GM18873 (cell line): ENCODE results near the gene VSNL1.

Experiments used
- ATAC-seq: cut with Tn5 transposase; IDR thresholded peaks from one replicate; pipeline ENCODE4 v1.9.1; 2021; ENCODE audit warnings: mild to moderate bottlenecking, moderate library complexity, moderate number of reproducible peaks; ENCODE audit not compliant: unreplicated experiment, low FRiP score

The VSNL1 gene

GRCh38 chr2:17637131-17637906, 96.8 kb downstream of the VSNL1 start:
- ATAC-seq, result no peak

GRCh38 chr2:17638196-17638743, 97.8 kb downstream of the VSNL1 start:
- no peak for ATAC-seq

- ATAC-seq, result no peak
These were observed 99.9 kb downstream of the VSNL1 start for GRCh38 chr2:17640406-17640805.

- no peak for ATAC-seq
These were observed 102.6 kb downstream of the VSNL1 start for GRCh38 chr2:17643031-17643615.

- ATAC-seq, result no peak
These were observed 104.7 kb downstream of the VSNL1 start for GRCh38 chr2:17644997-17645720.

GRCh38 chr2:17646081-17646554, 105.6 kb downstream of the VSNL1 start:
- ATAC-seq, result peak; percentile 90

- no peak for ATAC-seq
These were observed 106.6 kb downstream of the VSNL1 start for GRCh38 chr2:17646838-17647701.

GRCh38 chr2:17648581-17648980, 108.1 kb downstream of the VSNL1 start:
- ATAC-seq, result no peak

GRCh38 chr2:17649026-17649425, 108.5 kb downstream of the VSNL1 start:
- no peak for ATAC-seq

GRCh38 chr2:17652681-17653394, 112.3 kb downstream of the VSNL1 start:
- no peak for ATAC-seq

- ATAC-seq, result no peak
These were observed 117.3 kb downstream of the VSNL1 start for GRCh38 chr2:17657759-17658158.

- peak; percentile 78 for ATAC-seq
These were observed 117.9 kb downstream of the VSNL1 start for GRCh38 chr2:17658251-17658843.

GRCh38 chr2:17660219-17660618, 119.7 kb downstream of the VSNL1 start:
- no peak for ATAC-seq

- ATAC-seq, result no peak
These were observed 121.0 kb downstream of the VSNL1 start for GRCh38 chr2:17661460-17661859.

GRCh38 chr2:17662723-17663122, 122.2 kb downstream of the VSNL1 start:
- ATAC-seq, result no peak

- ATAC-seq, result no peak
These were observed 124.0 kb downstream of the VSNL1 start for GRCh38 chr2:17664534-17664933.

GRCh38 chr2:17667898-17668297, 127.4 kb downstream of the VSNL1 start:
- ATAC-seq, result no peak

GRCh38 chr2:17672583-17673317, 132.3 kb downstream of the VSNL1 start:
- no peak for ATAC-seq
